GM12878 (cell line): Measurements from ENCODE around the gene C16orf46. TPM values are rescaled to one million over a fixed set of nuclear protein-coding genes. Genes with fewer than 3 reads are reported as not detected.

ENCODE experiments used
- ATAC-seq: fragments of 200-7000 bp; cut with Tn5 transposase; 3 replicates; pipeline ENCODE4 v1.9.1; 2020; ENCODE audit warnings: mild to moderate bottlenecking, moderate library complexity
- BruUV-seq: library from RNA; stranded (reverse); fragments of 400-500 nt; replicated peaks from 2 replicates; lab custom pipeline; 2021; lab: Mats Ljungman, UMichigan
- CTCF ChIA-PET: fragments of 300-600 bp; sonication (Branson Sonifier 250); formaldehyde crosslinking; extraction: SDS; loops from one replicate; lab custom pipeline; 2021; ENCODE audit warnings: inconsistent platforms; lab: Yijun Ruan, JAX
- POLR2A ChIA-PET: fragments of 350-600 bp; formaldehyde crosslinking; extraction: SDS; loops from one replicate; lab custom pipeline; 2021; ENCODE audit warnings: inconsistent platforms; lab: Charles Lee
- RAD21 ChIA-PET: fragments of 300-600 bp; sonication (Branson Sonifier 250); formaldehyde crosslinking; loops from one replicate; lab custom pipeline; 2023; ENCODE audit warnings: antibody characterized with exemption; ENCODE audit not compliant: unreplicated experiment; lab: Charles Lee
- SMC1A ChIA-PET: fragments of 300-600 bp; sonication (Branson Sonifier 250); formaldehyde crosslinking; loops from one replicate; lab custom pipeline; 2023; ENCODE audit not compliant: unreplicated experiment, uncharacterized antibody; lab: Charles Lee
- DNase-seq: peaks from one replicate; pipeline ENCODE4 v3.0.0-alpha.2; 2011; ENCODE audit warnings: low read depth, low spot score
- FAIRE-seq: peaks from 3 replicates; lab custom pipeline; 2011; peaks lifted over from hg19 to GRCh38; lab: Jason Lieb, UNC
- H2AFZ ChIP-seq: 2 replicates; pipeline ENCODE4 v1.6.0; 2011; ENCODE audit warnings: low read depth, low read length, control low read depth; ENCODE audit not compliant: control insufficient read depth
- H3K27ac ChIP-seq: 2 replicates; pipeline ENCODE4 v1.5.1; 2011; ENCODE audit warnings: control low read depth; ENCODE audit not compliant: control insufficient read depth, insufficient read depth
- H3K27me3 ChIP-seq, 2 experiments: replicated peaks in 1 of 2; 2 replicates each; pipeline versions ENCODE4 v1.6.0 to v1.6.1; 2011; ENCODE audit warnings: low read length in 1 of 2; ENCODE audit not compliant: control insufficient read depth in 2 of 2, insufficient read depth in 2 of 2
- H3K36me3 ChIP-seq, 2 experiments: 2 replicates each; pipeline ENCODE4 v1.5.1; 2011; ENCODE audit warnings: low read length in 1 of 2; ENCODE audit not compliant: control insufficient read depth in 2 of 2, insufficient read depth in 2 of 2
- H3K4me1 ChIP-seq: 2 replicates; pipeline ENCODE4 v1.6.1; 2011; ENCODE audit warnings: mild to moderate bottlenecking, low read length, moderate library complexity, mixed read lengths; ENCODE audit not compliant: control insufficient read depth, insufficient read depth
- H3K4me2 ChIP-seq: 2 replicates; pipeline ENCODE4 v1.6.0; 2011; ENCODE audit warnings: control low read depth; ENCODE audit not compliant: control insufficient read depth, insufficient read depth
- H3K4me3 ChIP-seq: fragments of 200-600 bp; sonication (generic); 2 replicates; pipeline ENCODE4 v1.5.1; 2016
- H3K79me2 ChIP-seq: 2 replicates; pipeline ENCODE4 v1.6.0; 2011; ENCODE audit warnings: low read length; ENCODE audit not compliant: control insufficient read depth, insufficient read depth
- H3K9ac ChIP-seq: 2 replicates; pipeline ENCODE4 v1.8.0; 2011; ENCODE audit warnings: low read length, control low read depth, mixed read lengths; ENCODE audit not compliant: control insufficient read depth, insufficient read depth
- H3K9me3 ChIP-seq: replicated peaks from 3 replicates; pipeline ENCODE4 v1.5.1; 2011; ENCODE audit warnings: mild to moderate bottlenecking, low read length; ENCODE audit not compliant: control insufficient read depth, insufficient read depth
- H4K20me1 ChIP-seq: 2 replicates; pipeline ENCODE4 v1.6.0; 2011; ENCODE audit not compliant: control insufficient read depth, insufficient read depth
- BCLAF1 ChIP-seq: fragments of 450-650 bp; IDR thresholded peaks from 2 replicates; pipeline ENCODE4 v1.6.1; 2017; ENCODE audit warnings: antibody characterized with exemption, mild to moderate bottlenecking, moderate library complexity
- CTCF ChIP-seq, 3 experiments: IDR thresholded peaks in 2 of 3; conservative IDR thresholded peaks in 1 of 3; 2 replicates each; pipeline ENCODE4 v1.5.1; 2011; ENCODE audit warnings: low read depth in 3 of 3, low read length in 3 of 3, mild to moderate bottlenecking in 3 of 3, control low read depth in 2 of 3, moderate library complexity in 2 of 3, inconsistent platforms in 1 of 3, mixed read lengths in 1 of 3; ENCODE audit not compliant: control insufficient read depth in 2 of 3, insufficient read depth in 1 of 3; ENCODE audit errors: extremely low read depth in 1 of 3
- E2F8 ChIP-seq: fragments of 450-650 bp; IDR thresholded peaks from 2 replicates; pipeline ENCODE4 v1.6.1; 2018; ENCODE audit warnings: mild to moderate bottlenecking, low read depth, moderate library complexity; ENCODE audit not compliant: partially characterized antibody
- EGR1 ChIP-seq, 2 experiments: IDR thresholded peaks; 1 replicate in 1 of 2; 2 replicates in 1 of 2; pipeline ENCODE4 v1.6.1; 2011 to 2012; ENCODE audit warnings: low read depth in 2 of 2, low read length in 2 of 2, borderline replicate concordance in 1 of 2, mild to moderate bottlenecking in 1 of 2, moderate library complexity in 1 of 2
- IKZF2 ChIP-seq, 2 experiments: fragments of 450-650 bp; IDR thresholded peaks; 2 replicates each; pipeline ENCODE4 v1.6.1; 2017; ENCODE audit warnings: mild to moderate bottlenecking in 2 of 2, moderate library complexity in 2 of 2
- MEF2B ChIP-seq: fragments of 450-650 bp; IDR thresholded peaks from 2 replicates; pipeline ENCODE4 v1.6.1; 2018; ENCODE audit warnings: mild to moderate bottlenecking, moderate library complexity; ENCODE audit not compliant: partially characterized antibody, poor library complexity, severe bottlenecking
- RBBP5 ChIP-seq: fragments of 200-600 bp; sonication (generic); conservative IDR thresholded peaks from 2 replicates; pipeline ENCODE4 v1.6.1; 2016
- RCOR1 ChIP-seq: conservative IDR thresholded peaks from 2 replicates; pipeline ENCODE4 v1.6.1; 2012; ENCODE audit warnings: low read depth, low read length, improper control_type of control experiment
- RELB ChIP-seq: fragments of 450-650 bp; IDR thresholded peaks from 2 replicates; pipeline ENCODE4 v1.6.1; 2017; ENCODE audit warnings: low read depth, mild to moderate bottlenecking, moderate library complexity
- RUNX3 ChIP-seq: IDR thresholded peaks from 2 replicates; pipeline ENCODE4 v1.6.1; 2012; ENCODE audit warnings: low read length, inconsistent platforms
- SMARCA5 ChIP-seq: fragments of 450-650 bp; IDR thresholded peaks from 2 replicates; pipeline ENCODE4 v1.6.1; 2017; ENCODE audit warnings: mild to moderate bottlenecking
- ZSCAN29 ChIP-seq: fragments of 450-650 bp; IDR thresholded peaks from 2 replicates; pipeline ENCODE4 v1.6.1; 2017; ENCODE audit warnings: mild to moderate bottlenecking, moderate library complexity
- ZZZ3 ChIP-seq: IDR thresholded peaks from 2 replicates; pipeline ENCODE4 v1.6.1; 2011; ENCODE audit warnings: low read depth; ENCODE audit not compliant: control insufficient read depth, insufficient read length
- WGBS: methylation state at CpG from one replicate; pipeline ENCODE4 v1.1.6; 2016; ENCODE audit warnings: low lambda C conversion rate; ENCODE audit not compliant: insufficient replicate concordance, insufficient coverage; ENCODE audit errors: missing lambda C conversion rate; 5-methylcytosine and 5-hydroxymethylcytosine counted together
- in situ Hi-C: fragments of 300-500 bp; cut with MboI; formaldehyde crosslinking; loops from 9 replicates; pipeline ENCODE4 v1.14.3; 2018; ENCODE audit warnings: mixed read lengths
- intact Hi-C: fragments of 100-400 bp; cut with micrococcal nuclease; formaldehyde crosslinking; loops from one replicate; pipeline ENCODE4 v1.14.2; 2022; ENCODE audit not compliant: unreplicated experiment
- polyA plus RNA-seq, 11 experiments: library from polyadenylated mRNA; depleted of rRNA in 4 of 11; unstranded in 6 of 11; stranded (reverse) in 5 of 11; fragments of >200 nt; fragmentation: Nextera tagmentation in 4 of 11; fragmentation: Illumina TruSeq in 1 of 11; extraction: Ambion mirVana in 4 of 11; extraction: Trizol in 1 of 11; gene quantifications; 1 replicate in 1 of 11; 2 replicates in 10 of 11; pipeline versions ENCODE4 v1.2.1 to v1.2.3, GENCODE V29; 2011 to 2016; ENCODE audit warnings: inconsistent platforms in 2 of 11, missing spikeins in 2 of 11, low read depth in 1 of 11
- total RNA-seq, 4 experiments: library from RNA; depleted of rRNA in 3 of 4; stranded (reverse); fragments of >200 nt in 3 of 4; fragmentation: Illumina TruSeq in 1 of 4; extraction: Trizol in 1 of 4; gene quantifications; 2 replicates each; pipeline versions ENCODE4 v1.2.1 to v1.2.3, GENCODE V29; 2013 to 2021

C16orf46 gene
- total and polyA plus RNA-seq, 10 of the 15 experiments (the other 5 are each of a cell fraction or from before 2014, with no cell fraction given), result 0.04 to 0.46 (median 0.14) TPM; not detected in 6

- ChIA-PET SMC1A (no interaction called here), CTCF (no interaction called here), RAD21 (interaction anchor here (1.0 kb wide), 1 partner anchor 62 kb away, joined by 3 read pairs; no protein-coding TSS in a partner anchor), POLR2A (no interaction called here)
- H4K20me1 ChIP-seq, result no peaks in the 10 kb centered on the region
- DNase-seq (no peak), FAIRE-seq (no peak), ATAC-seq (no peak)
- no peaks in the 10 kb centered on the region for H3K36me3 ChIP-seq
- H3K9me3 ChIP-seq, result no peaks in the 10 kb centered on the region
- H3K27me3 ChIP-seq, result no peaks in the 10 kb centered on the region
- H2AFZ ChIP-seq, result peak overlapping the region; percentile 91
- H3K9ac ChIP-seq, result no peak overlapping the region
- in situ Hi-C loops, result no loop called here
- intact Hi-C loops, result loop anchor here (2.0 kb wide), 1 partner anchor 20 kb away; the partner anchor contains the start of gene C16orf46
- peak overlapping the region; percentile 53; the same call in 1 of the 2 replicates for H3K4me2 ChIP-seq
- no peak overlapping the region for H3K27ac ChIP-seq
- 41% methylated on average over 8 of the region's 8 CpGs for WGBS
- H3K79me2 ChIP-seq, result peaks cover 10% of the 10 kb centered on the region
- BruUV-seq, result no TSS peak
- H3K4me1 ChIP-seq, result peaks cover 12% of the 10 kb centered on the region
- H3K4me3 ChIP-seq, result peak overlapping the region; percentile 22; the same call in 1 of the 2 replicates
- TF ChIP-seq E2F8, result no peak
- no peak for TF ChIP-seq RBBP5
- TF ChIP-seq BCLAF1, result no peak
- TF ChIP-seq MEF2B, result no peak
- no peak for TF ChIP-seq RELB
- no peak for TF ChIP-seq ZSCAN29
- TF ChIP-seq EGR1 (IDR thresholded peaks at IDR 0.05; ENCODE audit: borderline replicate concordance in 1 of 2, low read depth in 2 of 2, low read length in 2 of 2), result no peak
- TF ChIP-seq SMARCA5, result no peak
- no peak for TF ChIP-seq RUNX3
- no peak for TF ChIP-seq IKZF2 (IDR thresholded peaks at IDR 0.05)
- no peak for TF ChIP-seq CTCF (IDR thresholded peaks at IDR 0.05 in 2 of 3, conservative IDR thresholded peaks at IDR 0.05 in 1 of 3; ENCODE audit: control insufficient read depth in 2 of 3, extremely low read depth in 1 of 3, insufficient read depth in 1 of 3, low read depth in 3 of 3, low read length in 3 of 3)
- no peak for TF ChIP-seq ZZZ3
- no peak for TF ChIP-seq RCOR1
Measured at GRCh38 chr16:81096715-81097208, 19.7 kb upstream of the C16orf46 start.
